Osteocyte (in vitro differentiated cells): ENCODE data around the gene YWHAQ. TPM values are rescaled to one million over a fixed set of nuclear protein-coding genes. Genes with fewer than 3 reads are reported as not detected.
"Not testable (repeated sequence)": the region's sequence is repeated elsewhere in the genome, so short reads cannot be mapped to it uniquely, and the experiment has no call there.

ENCODE experiments used
- DNase-seq: peaks from one replicate; pipeline ENCODE4 v3.0.0; 2021; ENCODE audit warnings: mixed read lengths; ENCODE audit not compliant: unreplicated experiment; ENCODE audit errors: extremely low spot score
- H3K27ac Mint-ChIP-seq: one replicate; pipeline ENCODE4 v1.8.0; 2021; ENCODE audit warnings: mild to moderate bottlenecking, mixed read lengths; ENCODE audit not compliant: unreplicated experiment
- H3K27me3 Mint-ChIP-seq: one replicate; pipeline ENCODE4 v1.8.0; 2021; ENCODE audit warnings: mixed read lengths; ENCODE audit not compliant: unreplicated experiment
- H3K36me3 Mint-ChIP-seq: one replicate; pipeline ENCODE4 v1.8.0; 2021; ENCODE audit warnings: mixed read lengths; ENCODE audit not compliant: unreplicated experiment
- H3K4me1 Mint-ChIP-seq: one replicate; pipeline ENCODE4 v1.8.0; 2021; ENCODE audit warnings: mixed read lengths; ENCODE audit not compliant: unreplicated experiment
- H3K4me3 Mint-ChIP-seq: one replicate; pipeline ENCODE4 v1.8.0; 2021; ENCODE audit warnings: mild to moderate bottlenecking, moderate library complexity, mixed read lengths; ENCODE audit not compliant: unreplicated experiment
- H3K9me3 Mint-ChIP-seq: one replicate; pipeline ENCODE4 v1.8.0; 2021; ENCODE audit warnings: mixed read lengths; ENCODE audit not compliant: unreplicated experiment
- CTCF ChIP-seq: fragments of 200-600 bp; sonication (generic); IDR thresholded peaks from 2 replicates; pipeline ENCODE4 v1.5.0; 2021; ENCODE audit warnings: antibody characterized with exemption, mild to moderate bottlenecking, moderate library complexity
- total RNA-seq: library from RNA; stranded (reverse); gene quantifications from 2 replicates; pipeline ENCODE4 v1.2.1, GENCODE V29; 2021

The YWHAQ gene
- total RNA-seq, 1 donor from 2014 or later, result 296 TPM

GRCh38 chr2:9556121-9556743, 74.6 kb downstream of the YWHAQ start:
- peak overlapping the region; percentile 97 for H3K27ac Mint-ChIP-seq
- no peak for DNase-seq
- H3K4me3 Mint-ChIP-seq, result peak overlapping the region; percentile 99
- H3K9me3 Mint-ChIP-seq, result no peaks in the 10 kb centered on the region
- H3K4me1 Mint-ChIP-seq, result peaks cover 67% of the 10 kb centered on the region
- peaks cover 4% of the 10 kb centered on the region for H3K36me3 Mint-ChIP-seq
- no peak for TF ChIP-seq CTCF
- H3K27me3 Mint-ChIP-seq, result no peaks in the 10 kb centered on the region

- Mint-ChIP-seq H3K4me1 (peaks cover 68% of the 10 kb centered on the region), H3K27me3 (no peaks in the 10 kb centered on the region), H3K4me3 (peak within 1 kb of the TSS; percentile 99), H3K36me3 (peaks cover 4% of the 10 kb centered on the region), H3K9me3 (no peaks in the 10 kb centered on the region), H3K27ac (peak within 1 kb of the TSS; percentile 97)
- peak; percentile 69 for TF ChIP-seq CTCF
- DNase-seq, result peak; percentile 99
Observed at GRCh38 chr2:9555297-9556120, 75.3 kb downstream of the YWHAQ start, which contains the start of gene ADAM17. Gene ADAM17 (minus strand): TSS chr2:9555830. CDS start chr2:9555605, 225 bp downstream.

- Mint-ChIP-seq H3K27ac (peak overlapping the region; percentile 97), H3K27me3 (no peaks in the 10 kb centered on the region), H3K4me3 (peak overlapping the region; percentile 99), H3K9me3 (no peaks in the 10 kb centered on the region), H3K36me3 (peaks cover 4% of the 10 kb centered on the region), H3K4me1 (peaks cover 69% of the 10 kb centered on the region)
- DNase-seq, result no peak
- TF ChIP-seq CTCF, result no peak
Observed at GRCh38 chr2:9554921-9555296, 75.9 kb downstream of the YWHAQ start.

- no peak for TF ChIP-seq CTCF
- H3K27me3 Mint-ChIP-seq, result no peaks in the 10 kb centered on the region
- H3K27ac Mint-ChIP-seq, result peak overlapping the region; percentile 97
- H3K9me3 Mint-ChIP-seq, result no peaks in the 10 kb centered on the region
- peak overlapping the region; percentile 46 for H3K4me3 Mint-ChIP-seq
- no peak for DNase-seq
- peaks cover 70% of the 10 kb centered on the region for H3K4me1 Mint-ChIP-seq
- H3K36me3 Mint-ChIP-seq, result no peaks in the 10 kb centered on the region
Observed at GRCh38 chr2:9552219-9553178, 78.3 kb downstream of the YWHAQ start.

GRCh38 chr2:9550859-9551391, 79.9 kb downstream of the YWHAQ start:
- DNase-seq, H3K9me3 Mint-ChIP-seq, H3K27me3 Mint-ChIP-seq, H3K36me3 Mint-ChIP-seq, H3K4me3 Mint-ChIP-seq: not testable (repeated sequence)
- peaks cover 72% of the 10 kb centered on the region for H3K4me1 Mint-ChIP-seq
- H3K27ac Mint-ChIP-seq, result peak overlapping the region; percentile 97
